ENCODE results near the gene CYP1A1.

GRCh38 chr15:74692327-74692726, 33.0 kb downstream of the CYP1A1 start:
- TF ChIP-seq POLR2A (IDR thresholded peaks at IDR 0.05; ENCODE audit: low read depth, low read length) (no peak), POLR2AphosphoS5 (IDR thresholded peaks at IDR 0.05; ENCODE audit: low read depth, low read length) (no peak)

Data from GM12892 (cell line).